Activated CD4-positive, alpha-beta T cell treated with anti-CD3 and anti-CD28 coated beads, Interleukin-2, amount 10 ng/mL, durations not matched to agents 24 days and 14 days (primary cell): ENCODE results near the gene OR8H2. TPM values are rescaled to one million over a fixed set of nuclear protein-coding genes. Genes with fewer than 3 reads are reported as not detected.

ENCODE experiments used
- total RNA-seq: library from RNA; stranded (reverse); gene quantifications from 2 replicates; pipeline ENCODE4 v1.2.3, GENCODE V29; 2022

The OR8H2 gene
- total RNA-seq, 1 donor from 2014 or later, result not detected

Other genes starting within 250 kb of the OR8H2 start
- not detected in 2 replicates for gene TRIM51, start 220.4 kb upstream of the OR8H2 start, total RNA-seq
- not detected in 2 replicates for gene OR5W2, start 189.1 kb upstream of the OR8H2 start, total RNA-seq
- not detected in 2 replicates for gene OR5I1, start 167.3 kb upstream of the OR8H2 start, total RNA-seq
- gene OR10AG1, start 133.7 kb upstream of the OR8H2 start, total RNA-seq, result not detected in 2 replicates
- not detected in 2 replicates for gene OR5F1, start 109.1 kb upstream of the OR8H2 start, total RNA-seq
- not detected in 2 replicates for gene OR5AS1, start 76.0 kb upstream of the OR8H2 start, total RNA-seq
- not detected in 2 replicates for gene OR8I2, start 10.4 kb upstream of the OR8H2 start, total RNA-seq
- not detected in 2 replicates for gene OR8H3, start 18.7 kb downstream of the OR8H2 start, total RNA-seq
- gene OR8J3, start 36.5 kb downstream of the OR8H2 start, total RNA-seq, result not detected in 2 replicates
- not detected in 2 replicates for gene OR8K5, start 56.6 kb downstream of the OR8H2 start, total RNA-seq
- gene OR5J2, start 72.9 kb downstream of the OR8H2 start, total RNA-seq, result not detected in 2 replicates
- not detected in 2 replicates for gene OR5T2, start 130.6 kb downstream of the OR8H2 start, total RNA-seq
- gene OR5T3, start 148.6 kb downstream of the OR8H2 start, total RNA-seq, result not detected in 2 replicates
- not detected in 2 replicates for gene OR5T1, start 170.5 kb downstream of the OR8H2 start, total RNA-seq
- not detected in 2 replicates for gene OR8H1, start 188.6 kb downstream of the OR8H2 start, total RNA-seq
- gene OR8K3, start 211.5 kb downstream of the OR8H2 start, total RNA-seq, result not detected in 2 replicates
- not detected in 2 replicates for gene OR8K1, start 242.4 kb downstream of the OR8H2 start, total RNA-seq